WI38 (cell line): ENCODE measurements around the gene NXPH2.

Experiments
- H3K4me3 ChIP-seq: 2 replicates; pipeline ENCODE4 v1.5.1; 2011; ENCODE audit warnings: low read depth, mild to moderate bottlenecking, control low read depth, low read length
- TF ChIP-seq, protein P1 (sequence below): IDR thresholded peaks from 2 replicates; pipeline ENCODE4 v1.5.1; 2012; ENCODE audit warnings: low read depth, mild to moderate bottlenecking, control low read depth, low read length

NXPH2 gene

DNA sequence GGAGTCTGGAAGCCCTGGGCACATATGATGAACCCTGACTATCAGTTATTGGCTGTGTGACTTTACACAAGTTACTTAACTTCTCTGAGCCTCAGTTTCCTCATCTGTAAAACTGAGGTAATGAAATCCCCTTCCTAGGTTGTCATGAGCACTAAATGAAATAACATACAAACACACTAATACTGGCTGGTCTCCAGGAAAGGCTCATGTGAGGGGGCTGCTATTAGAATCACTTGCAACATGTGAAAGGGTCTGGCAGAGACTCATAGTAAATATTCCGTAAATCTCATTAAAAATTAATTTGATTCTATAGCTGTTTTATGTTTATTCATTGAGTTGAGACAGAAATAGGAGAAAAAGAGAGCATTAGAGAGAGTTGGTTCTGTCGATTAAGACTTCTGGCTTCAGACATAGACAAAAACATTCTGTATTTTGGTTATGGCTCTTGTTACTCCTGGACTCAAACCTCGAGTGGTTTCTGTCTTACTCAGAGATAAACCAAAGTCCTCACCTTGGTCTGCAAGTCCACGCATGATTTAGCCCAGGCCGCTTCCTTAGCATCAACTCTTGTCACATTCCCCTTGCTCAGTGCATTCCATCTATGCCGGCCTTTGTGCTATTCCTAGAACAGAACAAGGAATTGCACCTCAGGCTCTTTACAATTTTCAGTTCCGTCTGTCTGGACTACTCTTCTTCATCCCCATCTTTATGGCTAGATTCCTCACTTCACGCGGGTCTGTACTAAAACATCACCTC is 139.1 kb downstream of the NXPH2 start:
- no peak overlapping the region for H3K4me3 ChIP-seq
- TF ChIP-seq, protein P1, sequence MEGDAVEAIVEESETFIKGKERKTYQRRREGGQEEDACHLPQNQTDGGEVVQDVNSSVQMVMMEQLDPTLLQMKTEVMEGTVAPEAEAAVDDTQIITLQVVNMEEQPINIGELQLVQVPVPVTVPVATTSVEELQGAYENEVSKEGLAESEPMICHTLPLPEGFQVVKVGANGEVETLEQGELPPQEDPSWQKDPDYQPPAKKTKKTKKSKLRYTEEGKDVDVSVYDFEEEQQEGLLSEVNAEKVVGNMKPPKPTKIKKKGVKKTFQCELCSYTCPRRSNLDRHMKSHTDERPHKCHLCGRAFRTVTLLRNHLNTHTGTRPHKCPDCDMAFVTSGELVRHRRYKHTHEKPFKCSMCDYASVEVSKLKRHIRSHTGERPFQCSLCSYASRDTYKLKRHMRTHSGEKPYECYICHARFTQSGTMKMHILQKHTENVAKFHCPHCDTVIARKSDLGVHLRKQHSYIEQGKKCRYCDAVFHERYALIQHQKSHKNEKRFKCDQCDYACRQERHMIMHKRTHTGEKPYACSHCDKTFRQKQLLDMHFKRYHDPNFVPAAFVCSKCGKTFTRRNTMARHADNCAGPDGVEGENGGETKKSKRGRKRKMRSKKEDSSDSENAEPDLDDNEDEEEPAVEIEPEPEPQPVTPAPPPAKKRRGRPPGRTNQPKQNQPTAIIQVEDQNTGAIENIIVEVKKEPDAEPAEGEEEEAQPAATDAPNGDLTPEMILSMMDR: no peak

DNA sequence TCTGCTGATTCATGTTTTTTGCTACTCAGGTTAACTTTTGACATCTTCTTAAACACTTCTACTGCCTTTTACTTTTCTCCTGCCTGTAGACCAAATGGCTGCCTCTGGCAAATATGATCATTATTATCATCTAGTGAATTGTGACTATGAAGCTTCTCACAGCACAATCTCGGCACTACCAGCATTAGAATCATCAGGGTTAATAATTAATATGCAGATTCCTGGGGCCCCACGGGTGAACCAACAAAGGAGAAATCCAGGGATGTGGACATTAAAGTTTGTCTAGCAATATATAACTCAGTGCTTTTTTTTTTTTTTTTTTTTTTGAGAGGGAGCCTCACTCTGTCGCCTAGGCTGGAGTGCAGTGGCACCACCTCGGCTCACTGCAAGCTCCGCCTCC is 142.5 kb downstream of the NXPH2 start:
- TF ChIP-seq, protein P1: no peak
- H3K4me3 ChIP-seq: no peak overlapping the region

DNA sequence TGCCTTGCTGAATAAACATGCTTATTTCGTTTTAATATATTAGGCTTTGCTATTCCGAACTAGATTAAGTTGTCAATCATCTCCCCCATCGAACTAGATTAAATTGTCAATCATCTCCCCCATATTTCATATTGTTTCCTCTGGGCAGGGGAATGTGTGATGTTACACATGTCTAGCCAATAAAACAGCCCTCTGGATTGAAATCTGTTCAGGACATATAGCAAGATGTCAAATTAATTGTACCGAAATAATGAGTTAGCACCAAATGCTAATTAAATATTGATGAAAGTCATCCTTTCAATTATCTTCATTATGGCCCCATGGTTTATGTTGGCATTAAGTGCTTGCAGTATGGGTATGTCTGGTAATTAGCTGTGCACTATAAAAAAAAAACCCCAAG is 143.1 kb downstream of the NXPH2 start:
- no peak overlapping the region for H3K4me3 ChIP-seq
- TF ChIP-seq, protein P1: no peak

DNA sequence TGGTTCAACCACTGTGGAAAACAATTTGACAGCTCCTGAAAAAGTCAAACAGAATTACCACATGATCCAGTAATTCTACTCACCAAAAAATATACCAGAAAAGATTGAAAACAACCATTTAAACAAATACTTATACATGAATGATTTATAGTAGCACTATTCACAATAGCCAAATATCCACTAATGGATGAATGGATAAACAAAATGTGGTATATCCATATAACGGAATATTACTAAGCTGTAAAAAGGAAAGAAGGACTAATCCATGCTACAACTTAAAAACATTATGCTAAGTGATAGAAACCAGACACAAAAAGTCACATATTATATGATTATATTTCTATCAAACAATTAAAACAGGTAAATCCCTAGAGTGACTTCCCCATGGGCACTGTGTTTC is 147.1 kb downstream of the NXPH2 start:
- no peak overlapping the region for H3K4me3 ChIP-seq
- TF ChIP-seq, protein P1: no peak

DNA sequence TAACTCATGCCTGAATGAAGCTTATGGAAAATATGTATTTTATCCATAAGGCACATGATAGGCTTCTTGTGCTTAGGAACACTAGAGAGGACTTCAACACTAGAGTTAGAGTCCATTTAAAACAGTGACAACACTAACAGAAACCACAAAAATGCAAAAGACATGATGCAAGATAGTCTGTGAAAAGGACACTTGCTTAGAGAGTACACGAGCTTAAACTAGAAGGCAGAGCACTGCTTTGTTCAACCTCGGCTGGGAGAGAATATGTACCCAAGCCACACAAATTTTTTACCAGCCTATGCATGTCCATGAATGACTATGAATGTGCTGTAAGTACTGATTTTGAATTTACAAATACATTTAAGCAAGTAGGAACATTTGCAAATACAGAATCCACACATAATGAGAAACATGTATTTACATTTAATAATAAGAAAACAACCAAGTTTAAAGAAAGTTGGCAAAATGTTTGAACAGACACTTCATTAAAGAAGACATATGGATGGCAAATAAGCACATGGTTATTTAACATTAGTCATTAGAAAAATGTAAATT is 148.0 kb downstream of the NXPH2 start:
- TF ChIP-seq, protein P1: no peak
- no peak overlapping the region for H3K4me3 ChIP-seq

DNA sequence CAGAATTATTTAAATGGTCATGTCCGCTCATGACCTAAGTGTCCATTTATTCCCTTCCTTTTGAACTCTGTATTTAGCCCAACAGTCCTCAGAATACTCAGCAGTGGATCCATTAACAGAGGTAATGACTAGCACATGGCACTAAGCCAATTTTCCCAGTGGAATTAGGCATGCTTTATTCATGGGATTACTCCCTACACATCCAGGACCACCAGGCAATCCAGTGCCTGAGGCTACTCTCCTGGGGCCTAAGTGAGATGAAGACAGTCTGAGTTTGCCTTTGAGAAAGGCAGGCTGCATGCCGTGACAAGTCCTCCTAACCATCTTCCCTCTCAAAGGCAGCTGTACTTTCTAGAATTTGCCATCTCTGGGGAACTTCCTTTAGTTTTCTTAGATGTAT is 150.0 kb downstream of the NXPH2 start:
- H3K4me3 ChIP-seq: no peak overlapping the region
- TF ChIP-seq, protein P1: no peak

DNA sequence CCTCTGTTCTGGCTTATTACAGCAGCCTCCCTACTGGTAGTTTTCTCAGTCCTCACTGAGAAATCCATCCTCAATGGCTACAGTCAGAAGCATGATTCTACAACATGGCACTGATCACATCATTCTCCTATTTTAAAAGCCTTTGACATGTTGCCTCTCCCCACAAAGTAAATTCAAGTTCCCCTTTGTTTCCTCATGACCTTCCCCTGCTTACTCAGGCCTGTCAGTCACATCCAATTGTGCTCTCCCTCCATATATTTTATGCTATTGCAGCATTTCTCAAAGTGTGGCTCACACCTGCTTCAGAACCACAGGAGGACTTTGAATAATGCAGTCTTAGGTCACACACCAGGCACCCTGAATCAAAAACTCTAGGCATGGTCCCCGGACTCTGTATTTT is 154.0 kb downstream of the NXPH2 start:
- H3K4me3 ChIP-seq: no peak overlapping the region
- TF ChIP-seq, protein P1: no peak
